Stimulated activated naive CD8-positive, alpha-beta T cell treated with anti-CD3 and anti-CD28 coated beads, Interleukin-15, amount 100 ng/mL, for 72 hours (primary cell): ENCODE measurements around the gene SIRPA.

Source experiments
- ATAC-seq: fragments of 150-1000 bp; cut with Tn5 transposase; 2 replicates; pipeline ENCODE4 v1.10.0; 2021; ENCODE audit warnings: mild to moderate bottlenecking, moderate library complexity
- DNase-seq, 2 donors: peaks; one replicate each; pipeline ENCODE4 v3.0.0; 2021 to 2022
- H3K27ac Mint-ChIP-seq, 2 donors: one replicate each; pipeline ENCODE4 v1.8.0; 2022; ENCODE audit warnings: mild to moderate bottlenecking in 2 of 2, mixed read lengths in 2 of 2, moderate library complexity in 2 of 2
- H3K27me3 Mint-ChIP-seq: one replicate; pipeline ENCODE4 v1.8.0; 2022; ENCODE audit warnings: mixed read lengths
- H3K4me1 Mint-ChIP-seq: one replicate; pipeline ENCODE4 v1.8.0; 2022; ENCODE audit warnings: mild to moderate bottlenecking, mixed read lengths
- H3K4me3 Mint-ChIP-seq, 2 donors: one replicate each; pipeline ENCODE4 v1.8.0; 2022; ENCODE audit warnings: mild to moderate bottlenecking in 2 of 2, mixed read lengths in 2 of 2, moderate library complexity in 1 of 2
- H3K9me3 Mint-ChIP-seq, 2 donors: one replicate each; pipeline ENCODE4 v1.8.0; 2022; ENCODE audit warnings: mixed read lengths in 2 of 2

The SIRPA gene

GRCh38 chr20:1950836-1951235, 55.6 kb downstream of the SIRPA start:
- Mint-ChIP-seq H3K27ac (no peak overlapping the region), H3K27me3 (peaks cover 60% of the 10 kb centered on the region), H3K4me1 (no peaks in the 10 kb centered on the region), H3K4me3 (no peak overlapping the region), H3K9me3 (no peaks in the 10 kb centered on the region)
- no peak for ATAC-seq
- DNase-seq: no peak

DNA sequence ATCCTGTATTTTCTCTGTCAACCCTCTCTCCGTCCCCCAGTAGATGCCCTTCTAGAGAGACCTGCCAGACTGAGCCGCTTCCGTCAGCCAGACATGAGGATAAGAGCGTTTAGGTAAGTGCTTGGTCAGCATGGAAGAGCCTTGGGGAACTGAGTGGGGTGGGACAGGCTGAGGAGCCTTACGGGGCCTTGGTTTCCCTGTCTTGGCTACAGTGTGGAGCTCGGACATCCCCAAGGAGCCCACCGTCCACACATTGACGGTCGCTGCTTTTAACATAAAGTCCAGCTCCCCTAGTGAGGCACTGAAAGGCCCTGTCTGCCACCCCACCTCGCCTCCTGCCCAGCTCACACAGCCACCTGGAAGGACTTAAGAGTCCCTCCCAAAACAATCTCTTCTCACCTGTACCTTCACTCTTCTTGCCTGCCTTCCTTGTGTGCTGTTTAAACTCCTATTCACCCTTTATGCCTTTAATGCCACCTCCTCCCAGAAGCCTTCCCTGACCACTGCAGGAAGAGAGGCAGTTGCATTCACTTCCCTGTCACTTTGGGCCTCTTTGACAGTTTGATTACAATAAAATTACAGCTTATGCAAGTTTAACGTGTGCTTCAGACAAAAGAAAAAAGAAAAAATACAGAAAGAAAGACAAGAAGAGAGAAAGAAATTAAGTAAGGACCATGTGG, 56.4 kb downstream of the SIRPA start:
- no peaks in the 10 kb centered on the region for H3K4me1 Mint-ChIP-seq
- no peaks in the 10 kb centered on the region for H3K9me3 Mint-ChIP-seq
- H3K4me3 Mint-ChIP-seq: no peak overlapping the region
- DNase-seq (no peak), ATAC-seq (no peak)
- peaks cover 54% of the 10 kb centered on the region for H3K27me3 Mint-ChIP-seq
- H3K27ac Mint-ChIP-seq: no peak overlapping the region

GRCh38 chr20:1952737-1953530, 57.7 kb downstream of the SIRPA start:
- ATAC-seq (no peak), DNase-seq (no peak)
- Mint-ChIP-seq H3K4me1 (no peaks in the 10 kb centered on the region), H3K4me3 (no peak overlapping the region), H3K27ac (peak overlapping the region in 1 of 2 donors; percentile 34), H3K9me3 (no peaks in the 10 kb centered on the region), H3K27me3 (peaks cover 46% of the 10 kb centered on the region)

DNA sequence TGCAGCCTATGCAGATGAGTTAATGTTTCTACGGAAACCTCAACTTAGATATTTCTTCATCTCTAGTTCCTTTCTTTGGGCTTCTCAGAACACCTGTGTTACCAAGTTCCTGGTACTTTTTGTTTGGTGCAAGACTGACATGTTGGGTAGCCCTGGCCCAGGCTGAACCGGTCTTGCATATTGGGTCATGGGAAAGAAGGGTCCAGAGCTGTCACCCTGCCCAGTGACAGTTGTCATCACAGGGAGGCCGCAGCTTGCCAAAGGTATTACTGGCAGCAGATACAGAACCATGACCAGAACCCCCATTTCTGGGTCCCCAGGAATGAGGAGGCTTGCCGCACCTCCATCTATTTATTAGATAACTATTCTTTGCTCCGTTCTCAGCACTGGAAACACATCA, 58.4 kb downstream of the SIRPA start:
- ATAC-seq: no peak
- no peaks in the 10 kb centered on the region for H3K9me3 Mint-ChIP-seq
- DNase-seq: no peak
- H3K4me3 Mint-ChIP-seq: no peak overlapping the region
- no peaks in the 10 kb centered on the region for H3K4me1 Mint-ChIP-seq
- H3K27me3 Mint-ChIP-seq: peaks cover 44% of the 10 kb centered on the region
- no peak overlapping the region for H3K27ac Mint-ChIP-seq

GRCh38 chr20:1955217-1955616, 60.0 kb downstream of the SIRPA start:
- Mint-ChIP-seq H3K4me3 (no peak overlapping the region), H3K27me3 (peaks cover 49% of the 10 kb centered on the region), H3K4me1 (no peaks in the 10 kb centered on the region), H3K27ac (no peak overlapping the region), H3K9me3 (no peaks in the 10 kb centered on the region)
- DNase-seq (no peak), ATAC-seq (no peak)

DNA sequence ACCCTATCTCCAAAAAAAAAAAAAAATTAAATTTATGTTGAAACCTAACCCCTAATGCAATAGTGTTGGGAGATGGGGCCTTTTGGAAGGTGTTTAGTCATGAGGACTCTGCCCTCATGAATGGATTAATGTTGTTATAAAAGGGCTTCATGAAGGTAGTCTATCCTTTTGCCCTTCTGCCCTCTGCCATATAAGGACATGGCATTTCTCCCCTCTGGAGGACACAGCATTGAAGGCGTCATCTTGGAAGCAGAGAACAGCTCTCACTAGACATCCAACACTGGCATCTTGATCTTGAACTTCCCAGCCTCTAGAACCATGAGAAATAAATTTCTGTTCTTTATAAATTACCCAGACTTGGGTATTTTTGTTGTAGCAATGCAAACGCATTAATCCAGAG, 63.2 kb downstream of the SIRPA start:
- H3K27ac Mint-ChIP-seq: no peak overlapping the region
- no peaks in the 10 kb centered on the region for H3K9me3 Mint-ChIP-seq
- H3K4me1 Mint-ChIP-seq: no peaks in the 10 kb centered on the region
- no peak for ATAC-seq
- peaks cover 52% of the 10 kb centered on the region for H3K27me3 Mint-ChIP-seq
- DNase-seq: no peak
- H3K4me3 Mint-ChIP-seq: no peak overlapping the region

GRCh38 chr20:1959156-1959555, 63.9 kb downstream of the SIRPA start:
- peaks cover 60% of the 10 kb centered on the region for H3K27me3 Mint-ChIP-seq
- H3K4me3 Mint-ChIP-seq: no peak overlapping the region
- no peaks in the 10 kb centered on the region for H3K4me1 Mint-ChIP-seq
- DNase-seq: no peak
- H3K9me3 Mint-ChIP-seq: no peaks in the 10 kb centered on the region
- ATAC-seq: no peak
- no peak overlapping the region for H3K27ac Mint-ChIP-seq

DNA sequence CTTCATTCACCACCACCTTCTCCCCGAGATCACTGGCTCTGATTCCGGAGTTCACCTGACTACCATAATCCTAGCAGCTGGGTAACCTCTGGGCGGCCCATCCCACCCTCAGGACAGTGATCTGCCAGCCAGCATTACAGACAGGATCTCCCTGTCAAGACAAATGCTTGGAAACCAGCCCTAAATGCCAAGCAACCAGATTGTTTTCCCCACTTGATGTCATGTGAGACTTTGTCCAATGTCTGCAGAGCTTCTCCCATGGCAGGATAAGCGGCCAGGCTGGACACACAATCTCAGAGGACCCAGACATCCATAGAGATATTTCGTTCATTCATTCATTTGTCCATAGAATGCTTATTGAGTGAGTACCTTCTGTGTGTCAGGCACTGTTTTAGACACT, 66.2 kb downstream of the SIRPA start:
- peaks cover 66% of the 10 kb centered on the region for H3K27me3 Mint-ChIP-seq

DNA sequence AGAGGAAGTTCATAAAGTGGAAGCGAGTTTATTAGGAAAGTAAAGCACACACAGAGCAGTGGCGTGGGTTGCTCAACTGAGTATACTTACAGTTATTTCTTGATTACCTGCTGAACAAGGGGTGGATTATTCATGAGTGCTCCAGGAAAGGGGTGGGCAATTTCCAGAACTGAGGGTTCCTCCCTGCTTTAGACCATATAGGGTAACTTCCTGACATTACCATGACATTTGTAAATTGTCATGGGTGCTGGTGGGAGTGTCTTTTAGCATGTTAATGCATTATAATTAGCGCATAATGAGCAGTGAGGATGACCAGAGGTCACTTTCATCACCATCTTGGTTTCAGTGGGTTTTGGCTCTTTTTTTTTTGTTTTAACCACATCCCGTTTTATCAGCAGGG, 68.9 kb downstream of the SIRPA start:
- Mint-ChIP-seq H3K4me1 (peaks cover 15% of the 10 kb centered on the region), H3K9me3 (no peaks in the 10 kb centered on the region), H3K4me3 (no peak overlapping the region), H3K27me3 (peaks cover 58% of the 10 kb centered on the region), H3K27ac (no peak overlapping the region)
- no peak for ATAC-seq
- no peak for DNase-seq

More for the DNA sequence above, 66.2 kb downstream of the SIRPA start:
- peaks cover 15% of the 10 kb centered on the region for H3K4me1 Mint-ChIP-seq
- ATAC-seq (no peak), DNase-seq (no peak)
- H3K27ac Mint-ChIP-seq: no peak overlapping the region
- H3K4me3 Mint-ChIP-seq: no peak overlapping the region
- H3K9me3 Mint-ChIP-seq: no peaks in the 10 kb centered on the region

DNA sequence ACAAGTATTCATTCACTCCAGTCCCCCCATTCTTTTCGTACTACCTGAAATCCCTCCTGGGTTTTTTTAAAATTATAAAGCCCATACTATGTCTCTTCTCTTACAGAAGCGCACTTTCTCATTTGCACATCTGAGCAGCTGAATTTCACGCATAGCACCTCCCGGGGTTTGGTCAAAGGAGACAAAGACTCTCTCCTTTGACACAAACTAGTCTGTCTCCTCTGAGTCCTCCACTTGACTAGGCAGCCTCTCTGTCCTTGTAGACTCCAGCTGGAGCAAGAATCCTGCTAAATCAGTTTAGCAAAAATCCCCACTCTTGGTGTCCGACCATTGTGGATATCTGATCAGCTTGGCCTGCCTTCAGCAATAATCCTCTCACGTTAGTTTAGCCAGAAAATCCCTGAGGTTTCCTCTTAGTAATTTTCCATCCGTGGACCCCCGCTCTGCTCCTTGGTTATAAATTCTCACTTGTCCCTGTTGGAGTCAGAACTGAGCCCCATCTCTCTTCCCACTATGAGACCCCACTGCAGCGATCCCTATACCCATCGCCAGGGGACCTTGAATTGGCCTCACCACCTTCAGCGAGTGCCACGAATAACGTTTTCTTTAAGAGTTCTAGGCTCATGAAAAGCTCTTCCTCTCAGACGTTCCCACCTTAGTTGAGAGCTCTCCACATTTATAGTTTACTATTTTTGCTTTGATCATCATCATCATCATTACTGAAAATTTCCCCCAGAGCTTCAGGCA, 69.6 kb downstream of the SIRPA start:
- H3K4me1 Mint-ChIP-seq: peaks cover 15% of the 10 kb centered on the region
- no peak for ATAC-seq
- H3K27ac Mint-ChIP-seq: peak overlapping the region; percentile 21 to 58
- no peaks in the 10 kb centered on the region for H3K9me3 Mint-ChIP-seq
- peak overlapping the region; percentile 60 to 61 for H3K4me3 Mint-ChIP-seq
- peak in 1 of 2 donors; percentile 3 for DNase-seq
- peaks cover 50% of the 10 kb centered on the region for H3K27me3 Mint-ChIP-seq

- H3K27me3 Mint-ChIP-seq: peaks cover 47% of the 10 kb centered on the region
- DNase-seq (peak; percentile 81 to 82), ATAC-seq (peak; percentile 92)
- peaks cover 15% of the 10 kb centered on the region for H3K4me1 Mint-ChIP-seq
- H3K27ac Mint-ChIP-seq: peak overlapping the region; percentile 58 to 68
- H3K9me3 Mint-ChIP-seq: no peaks in the 10 kb centered on the region
- peak overlapping the region; percentile 60 to 61 for H3K4me3 Mint-ChIP-seq
Observed at GRCh38 chr20:1965520-1966351, 70.5 kb downstream of the SIRPA start.

GRCh38 chr20:1968964-1969363, 73.8 kb downstream of the SIRPA start:
- no peak for ATAC-seq
- Mint-ChIP-seq H3K9me3 (no peaks in the 10 kb centered on the region), H3K27ac (no peak overlapping the region)

GRCh38 chr20:1971893-1972586, 76.8 kb downstream of the SIRPA start:
- Mint-ChIP-seq H3K27me3 (peaks cover 9% of the 10 kb centered on the region), H3K27ac (no peak overlapping the region), H3K9me3 (no peaks in the 10 kb centered on the region), H3K4me3 (no peak overlapping the region), H3K4me1 (no peaks in the 10 kb centered on the region)
- no peak for ATAC-seq
- DNase-seq: no peak

More at GRCh38 chr20:1968964-1969363, 73.8 kb downstream of the SIRPA start:
- Mint-ChIP-seq H3K27me3 (peaks cover 19% of the 10 kb centered on the region), H3K4me3 (no peak overlapping the region), H3K4me1 (peaks cover 15% of the 10 kb centered on the region)
- DNase-seq: no peak

GRCh38 chr20:1973601-1974440, 78.6 kb downstream of the SIRPA start:
- DNase-seq (no peak), ATAC-seq (no peak)
- Mint-ChIP-seq H3K27ac (no peak overlapping the region), H3K4me3 (no peak overlapping the region), H3K9me3 (no peaks in the 10 kb centered on the region), H3K4me1 (no peaks in the 10 kb centered on the region), H3K27me3 (peaks cover 7% of the 10 kb centered on the region)
